HS-5 (cell line): Measurements from ENCODE around the gene EYA3.

Source experiments
- DNase-seq: peaks from one replicate; pipeline ENCODE4 v3.0.0-alpha.2; 2012; ENCODE audit warnings: low read depth

The EYA3 gene

DNA sequence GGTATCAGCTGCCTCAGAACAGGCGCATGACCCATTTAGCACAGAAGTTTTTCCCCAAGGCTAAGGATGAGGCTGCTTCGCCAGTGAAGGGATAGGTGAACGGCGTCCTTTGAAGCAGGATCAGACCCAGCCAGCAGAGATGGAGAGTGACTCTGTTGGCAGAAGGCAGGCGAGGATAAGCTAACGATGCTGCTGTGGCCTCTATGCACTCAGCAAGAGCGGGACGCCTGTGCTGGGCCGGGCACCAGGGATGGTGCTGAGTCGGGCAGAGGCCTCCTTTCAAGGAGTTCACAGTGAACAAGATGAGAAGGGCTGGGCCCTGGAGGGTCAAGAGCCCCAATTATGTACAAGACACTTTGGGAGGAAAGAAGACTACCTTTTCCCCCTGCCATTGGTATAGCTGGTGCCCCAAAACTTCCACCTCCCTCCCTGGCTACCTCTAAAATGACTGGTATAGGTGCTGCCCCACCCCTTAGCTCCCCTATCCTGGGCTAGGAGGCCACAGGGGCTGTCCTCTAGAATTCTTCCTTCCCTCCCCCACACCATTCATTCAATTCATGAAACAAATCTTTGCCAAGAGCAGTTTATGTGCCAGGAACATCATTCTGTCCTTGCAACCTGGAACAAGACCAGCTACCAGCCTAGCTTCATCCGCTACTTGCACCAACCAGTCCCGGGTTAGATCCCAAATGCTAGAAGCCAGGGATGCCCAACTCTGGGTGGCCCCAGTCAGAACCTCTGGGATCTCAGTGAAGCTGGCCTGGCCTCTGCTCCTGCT, 121.1 kb downstream of the EYA3 start:
- no peak for DNase-seq

DNA sequence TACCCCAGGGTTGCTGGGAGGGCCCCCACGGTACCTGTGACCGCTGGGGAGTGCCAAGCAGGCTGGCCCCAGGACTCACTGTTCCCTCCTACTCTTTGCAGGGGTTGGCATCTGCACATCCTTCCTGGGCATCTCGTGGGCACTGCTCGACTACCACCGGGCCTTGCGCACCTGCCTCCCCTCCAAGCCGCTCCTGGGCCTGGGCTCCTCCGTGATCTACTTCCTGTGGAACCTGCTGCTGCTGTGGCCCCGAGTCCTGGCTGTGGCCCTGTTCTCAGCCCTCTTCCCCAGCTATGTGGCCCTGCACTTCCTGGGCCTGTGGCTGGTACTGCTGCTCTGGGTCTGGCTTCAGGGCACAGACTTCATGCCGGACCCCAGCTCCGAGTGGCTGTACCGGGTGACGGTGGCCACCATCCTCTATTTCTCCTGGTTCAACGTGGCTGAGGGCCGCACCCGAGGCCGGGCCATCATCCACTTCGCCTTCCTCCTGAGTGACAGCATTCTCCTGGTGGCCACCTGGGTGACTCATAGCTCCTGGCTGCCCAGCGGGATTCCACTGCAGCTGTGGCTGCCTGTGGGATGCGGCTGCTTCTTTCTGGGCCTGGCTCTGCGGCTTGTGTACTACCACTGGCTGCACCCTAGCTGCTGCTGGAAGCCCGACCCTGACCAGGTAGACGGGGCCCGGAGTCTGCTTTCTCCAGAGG, 121.9 kb downstream of the EYA3 start:
- no peak for DNase-seq

DNA sequence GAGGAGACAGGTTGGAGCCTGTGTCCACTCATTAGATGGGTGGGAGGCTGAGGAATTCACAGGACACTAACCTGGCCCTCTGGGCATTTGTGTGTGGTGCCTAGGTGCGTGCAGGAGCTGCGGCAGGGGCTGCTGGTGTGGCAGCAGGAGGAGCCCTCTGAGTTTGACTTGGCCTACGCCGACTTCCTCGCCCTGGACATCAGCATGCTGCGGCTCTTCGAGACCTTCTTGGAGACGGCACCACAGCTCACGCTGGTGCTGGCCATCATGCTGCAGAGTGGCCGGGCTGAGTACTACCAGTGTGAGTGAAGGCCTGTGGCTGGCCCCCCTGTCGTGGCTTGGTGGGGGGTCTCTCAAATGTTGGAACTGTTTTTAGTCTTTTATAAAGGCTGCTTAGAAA, 125.0 kb downstream of the EYA3 start:
- no peak for DNase-seq

DNA sequence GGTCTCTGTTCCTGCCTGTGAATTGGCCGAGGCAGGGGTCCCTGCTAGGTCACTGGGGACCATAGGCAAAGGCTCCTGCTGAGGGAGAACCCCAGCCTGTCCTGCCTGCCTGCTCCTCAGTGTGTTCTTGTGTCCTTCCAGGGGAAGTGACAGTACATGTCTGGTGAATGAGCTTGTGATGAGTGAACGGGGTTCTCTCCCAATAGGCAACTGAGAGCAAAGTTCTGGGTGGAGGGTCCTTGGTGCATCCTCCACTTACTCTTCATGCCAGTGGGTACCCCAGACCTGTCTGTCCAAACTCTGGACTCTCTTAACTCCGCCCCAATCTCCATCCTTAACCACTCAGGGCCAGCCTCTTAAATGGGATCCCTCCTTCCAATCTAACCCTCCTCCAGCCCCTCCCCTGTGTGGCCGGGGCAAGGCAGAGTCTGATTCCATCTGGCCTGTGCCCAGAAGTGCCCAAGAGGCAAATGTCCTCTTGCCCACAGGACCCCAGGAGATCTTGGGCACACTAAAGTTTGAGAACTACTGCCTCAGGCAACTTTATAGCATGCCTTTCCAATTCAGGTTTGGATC, 126.7 kb downstream of the EYA3 start:
- no peak for DNase-seq

DNA sequence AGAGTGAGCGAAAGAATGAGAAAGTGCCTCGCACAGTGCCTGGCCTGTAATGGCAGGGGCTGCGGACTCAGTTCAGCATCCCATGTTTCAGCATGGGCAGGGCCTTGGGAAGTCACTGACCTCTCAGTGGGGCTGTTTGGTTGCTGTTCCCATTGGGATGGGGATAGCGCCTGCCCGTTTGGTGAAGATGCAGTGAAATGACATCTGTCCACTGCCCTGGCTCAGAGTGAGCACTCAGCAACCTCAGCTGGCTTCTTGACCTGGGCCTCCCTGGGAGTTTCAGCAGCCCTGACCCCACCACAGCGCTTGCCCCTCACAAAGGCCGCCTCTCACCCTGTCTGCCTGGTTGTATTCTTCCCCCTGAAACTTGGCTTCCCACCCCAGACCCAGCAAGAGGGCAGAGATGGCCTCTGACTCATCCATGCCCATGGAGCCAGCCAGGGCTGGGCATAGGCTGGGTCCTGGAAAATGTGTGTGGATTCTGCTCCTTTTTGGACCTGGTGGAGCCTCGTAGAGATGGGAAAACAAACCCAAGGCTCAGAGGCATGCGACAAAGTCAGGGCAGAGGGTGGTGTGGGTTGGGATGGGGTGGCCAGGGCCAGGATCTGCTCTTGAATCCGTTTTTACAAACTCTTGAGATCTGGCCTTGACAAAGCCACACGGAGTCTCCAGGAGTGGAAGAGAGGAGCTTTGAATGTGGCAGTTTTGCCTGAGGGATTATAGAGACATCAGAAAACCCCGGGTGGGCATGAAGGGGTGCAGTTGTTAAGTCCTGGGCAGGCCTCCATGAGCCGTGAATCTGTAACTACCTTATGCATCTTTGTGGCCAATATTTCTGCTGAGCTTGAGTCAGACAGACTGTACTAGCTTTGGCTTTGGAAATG, 127.4 kb downstream of the EYA3 start:
- DNase-seq, result no peak

DNA sequence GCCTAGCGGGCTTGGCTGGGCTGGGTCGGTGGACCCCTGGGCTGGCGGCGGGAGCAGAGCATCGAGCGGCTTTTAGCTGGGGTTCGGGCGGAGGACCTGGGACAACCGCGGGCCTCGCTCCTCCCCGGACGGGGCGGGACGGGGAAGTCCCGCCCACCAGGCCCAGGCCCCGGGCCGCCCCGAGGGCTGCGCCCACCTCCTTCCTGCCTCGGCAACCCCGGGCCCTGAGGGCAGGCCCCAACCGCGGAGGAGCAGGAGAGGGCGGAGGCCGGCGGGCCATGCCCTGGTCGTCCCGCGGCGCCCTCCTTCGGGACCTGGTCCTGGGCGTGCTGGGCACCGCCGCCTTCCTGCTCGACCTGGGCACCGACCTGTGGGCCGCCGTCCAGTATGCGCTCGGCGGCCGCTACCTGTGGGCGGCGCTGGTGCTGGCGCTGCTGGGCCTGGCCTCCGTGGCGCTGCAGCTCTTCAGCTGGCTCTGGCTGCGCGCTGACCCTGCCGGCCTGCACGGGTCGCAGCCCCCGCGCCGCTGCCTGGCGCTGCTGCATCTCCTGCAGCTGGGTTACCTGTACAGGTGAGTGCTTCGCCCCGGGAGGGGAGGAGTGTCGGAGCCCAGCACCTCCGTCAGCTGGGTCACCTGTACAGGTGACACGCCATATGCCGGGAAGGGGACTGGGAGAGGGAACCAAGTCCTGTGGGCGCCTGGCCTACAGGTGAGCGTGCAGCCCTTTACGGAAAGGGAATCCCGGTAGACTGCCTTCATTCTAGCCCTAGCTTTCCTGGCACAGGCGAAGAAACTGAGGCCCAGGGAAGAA, 128.4 kb downstream of the EYA3 start, which contains the start of gene XKR8:
TSS of gene XKR8 (plus strand) at position 182 of the 812 bp plus-strand sequence. CDS start at position 279, 97 bp downstream.
- DNase-seq, result peak; percentile 44

DNA sequence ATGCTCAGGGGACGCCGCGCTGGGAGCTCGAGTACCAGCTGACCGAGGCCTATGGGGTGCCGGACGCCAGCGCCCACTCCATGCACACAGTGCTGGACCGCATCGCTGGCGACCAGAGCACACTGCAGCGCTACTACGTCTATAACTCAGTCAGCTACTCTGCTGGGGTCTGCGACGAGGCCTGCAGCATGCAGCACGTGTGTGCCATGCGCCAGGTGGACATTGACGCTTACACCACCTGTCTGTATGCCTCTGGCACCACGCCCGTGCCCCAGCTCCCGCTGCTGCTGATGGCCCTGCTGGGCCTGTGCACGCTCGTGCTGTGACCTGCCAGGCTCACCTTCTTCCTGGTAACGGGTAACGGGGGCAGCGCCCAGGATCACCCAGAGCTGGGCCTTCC, 129.9 kb downstream of the EYA3 start:
- DNase-seq, result no peak

DNA sequence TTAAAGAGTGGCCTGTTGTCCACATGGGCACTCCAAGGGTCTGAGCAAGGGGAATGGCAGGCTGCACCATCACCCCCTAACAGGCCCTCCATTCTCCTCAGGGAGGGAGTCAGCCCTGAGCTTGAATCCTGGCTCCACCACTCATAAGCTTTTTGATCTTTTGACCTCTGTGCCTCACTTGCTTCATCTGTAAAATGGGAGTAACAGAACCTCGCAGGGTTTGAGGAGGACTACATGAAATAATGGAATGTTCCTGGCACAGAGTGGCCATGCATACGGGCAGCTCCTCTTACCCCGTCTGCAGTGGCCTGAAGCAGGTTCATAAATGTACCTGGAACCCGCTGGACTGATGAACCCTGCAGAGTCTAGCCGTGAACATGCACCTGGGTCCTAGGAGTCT, 130.8 kb downstream of the EYA3 start:
- DNase-seq, result no peak

DNA sequence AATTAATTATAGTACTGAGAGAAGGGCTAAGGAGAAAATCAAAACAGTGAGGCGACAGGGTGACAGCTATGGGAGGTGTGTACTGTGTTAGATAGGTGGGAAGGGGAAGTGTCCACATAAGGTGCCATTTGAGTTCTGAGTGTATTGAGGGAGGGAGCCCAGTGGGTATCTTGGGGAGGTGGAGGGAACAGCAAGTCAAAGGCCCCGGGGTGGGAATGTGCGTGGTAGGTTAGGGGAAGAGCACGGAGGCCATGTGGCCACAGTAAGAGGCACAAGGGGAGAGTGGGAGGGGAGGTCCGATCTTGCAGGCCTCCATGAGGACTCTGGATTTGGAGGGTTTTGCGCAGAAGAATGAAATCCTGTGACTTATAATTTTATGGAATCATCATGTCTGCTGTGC, 131.6 kb downstream of the EYA3 start:
- no peak for DNase-seq

DNA sequence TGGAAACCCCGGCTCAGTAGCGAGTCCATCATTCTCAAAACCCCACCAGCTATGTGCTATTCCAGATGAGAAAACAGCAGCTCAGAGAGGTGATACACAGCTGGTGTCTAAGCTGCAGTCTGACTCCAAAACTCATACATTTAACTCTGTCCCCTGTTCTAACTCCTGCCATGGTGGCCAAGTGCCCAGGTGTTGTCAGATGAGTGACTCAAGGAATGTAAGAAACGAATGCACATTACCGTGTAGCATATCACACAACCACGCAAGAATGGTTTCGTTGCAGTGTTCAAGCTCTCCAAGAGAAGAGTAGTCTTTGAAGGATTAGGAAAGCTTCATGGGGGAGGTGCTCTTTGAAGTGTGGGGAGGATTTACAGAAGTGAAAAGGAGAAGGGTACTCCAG, 133.3 kb downstream of the EYA3 start:
- DNase-seq, result no peak

DNA sequence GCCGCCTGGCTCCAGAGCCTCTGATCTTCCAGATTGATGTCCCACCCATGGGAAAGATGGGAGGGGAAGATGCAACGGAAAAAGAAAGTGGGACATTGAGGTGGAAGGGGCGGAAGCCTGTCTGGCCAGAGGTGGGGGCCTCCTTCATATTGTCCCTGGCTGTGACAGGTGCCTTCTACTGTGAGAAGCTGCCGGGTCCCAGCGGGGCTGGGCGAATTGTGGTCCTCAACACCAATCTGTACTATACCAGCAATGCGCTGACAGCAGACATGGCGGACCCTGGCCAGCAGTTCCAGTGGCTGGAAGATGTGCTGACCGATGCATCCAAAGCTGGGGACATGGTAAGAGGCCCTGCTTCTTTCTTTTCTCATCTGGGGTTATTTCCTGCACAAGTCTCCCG, 134.2 kb downstream of the EYA3 start:
- no peak for DNase-seq

DNA sequence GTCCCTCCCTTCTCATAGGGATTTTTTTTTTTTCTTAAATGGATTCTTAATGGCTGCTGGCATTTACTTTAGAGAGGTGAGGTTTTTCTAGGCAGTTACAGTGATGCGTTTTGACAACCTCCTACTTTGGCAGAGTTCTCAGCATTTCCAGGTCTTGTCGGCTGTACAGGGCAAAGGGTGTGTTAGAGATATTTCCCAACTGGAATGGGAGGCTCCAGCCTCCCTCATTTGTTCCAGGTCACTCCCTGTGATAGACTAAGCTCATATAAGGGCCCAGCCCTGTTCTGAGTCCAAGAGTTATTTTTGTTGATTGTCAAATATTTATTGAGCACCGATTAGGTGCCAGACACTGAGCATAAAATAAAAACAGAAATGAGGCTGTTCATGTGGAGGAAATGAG, 136.3 kb downstream of the EYA3 start:
- no peak for DNase-seq

DNA sequence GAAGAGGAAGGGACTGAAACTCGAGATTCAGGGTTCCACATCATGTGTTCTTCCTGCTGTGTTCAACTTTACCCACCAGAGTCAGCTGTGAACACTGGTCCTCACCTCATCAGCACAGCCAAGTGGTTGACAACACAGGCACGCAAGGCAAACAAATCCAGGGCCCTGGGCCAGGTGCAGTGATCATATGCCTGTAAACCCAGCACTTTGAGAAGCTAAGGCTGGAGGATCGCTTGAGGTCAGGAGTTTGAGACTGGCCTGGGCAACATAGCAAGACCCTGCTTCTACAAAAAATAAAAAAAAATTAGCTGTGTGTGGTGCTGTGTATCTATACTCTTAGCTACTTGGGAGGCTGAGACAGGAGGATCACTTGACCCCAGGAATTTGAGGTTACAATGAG, 137.0 kb downstream of the EYA3 start:
- DNase-seq, result no peak

DNA sequence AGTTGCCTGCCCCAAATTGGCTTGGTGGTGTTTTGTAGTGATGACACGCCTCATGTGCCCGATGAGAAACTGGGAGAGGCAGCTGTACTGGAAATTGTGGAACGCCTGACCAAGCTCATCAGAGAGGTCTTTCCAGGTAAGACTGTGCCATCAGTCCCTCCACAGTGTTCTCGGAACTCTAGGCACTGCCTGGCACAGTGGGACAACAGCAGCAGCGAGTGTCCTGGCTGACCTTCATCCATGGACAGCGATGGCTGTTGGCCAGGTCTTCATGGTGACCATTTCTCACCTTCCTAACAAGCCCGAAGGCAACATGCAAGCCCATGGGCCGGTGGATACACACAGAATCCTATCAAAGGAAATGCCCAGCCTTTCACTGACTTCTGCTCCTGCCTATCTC, 139.4 kb downstream of the EYA3 start:
- no peak for DNase-seq

DNA sequence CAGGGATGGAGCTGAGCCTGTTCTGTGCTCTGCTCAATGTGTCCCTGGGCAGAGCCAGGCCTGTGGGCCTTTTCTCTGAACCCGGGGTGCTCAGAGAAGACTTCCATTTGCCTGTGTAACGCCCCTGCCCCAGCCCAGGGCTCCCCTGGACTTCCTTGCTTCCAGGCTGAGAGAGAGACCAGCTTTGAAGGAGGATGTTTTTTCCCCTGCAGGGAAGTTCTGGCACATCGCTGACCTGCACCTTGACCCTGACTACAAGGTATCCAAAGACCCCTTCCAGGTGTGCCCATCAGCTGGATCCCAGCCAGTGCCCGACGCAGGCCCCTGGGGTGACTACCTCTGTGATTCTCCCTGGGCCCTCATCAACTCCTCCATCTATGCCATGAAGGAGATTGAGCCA, 143.4 kb downstream of the EYA3 start:
- no peak for DNase-seq

DNA sequence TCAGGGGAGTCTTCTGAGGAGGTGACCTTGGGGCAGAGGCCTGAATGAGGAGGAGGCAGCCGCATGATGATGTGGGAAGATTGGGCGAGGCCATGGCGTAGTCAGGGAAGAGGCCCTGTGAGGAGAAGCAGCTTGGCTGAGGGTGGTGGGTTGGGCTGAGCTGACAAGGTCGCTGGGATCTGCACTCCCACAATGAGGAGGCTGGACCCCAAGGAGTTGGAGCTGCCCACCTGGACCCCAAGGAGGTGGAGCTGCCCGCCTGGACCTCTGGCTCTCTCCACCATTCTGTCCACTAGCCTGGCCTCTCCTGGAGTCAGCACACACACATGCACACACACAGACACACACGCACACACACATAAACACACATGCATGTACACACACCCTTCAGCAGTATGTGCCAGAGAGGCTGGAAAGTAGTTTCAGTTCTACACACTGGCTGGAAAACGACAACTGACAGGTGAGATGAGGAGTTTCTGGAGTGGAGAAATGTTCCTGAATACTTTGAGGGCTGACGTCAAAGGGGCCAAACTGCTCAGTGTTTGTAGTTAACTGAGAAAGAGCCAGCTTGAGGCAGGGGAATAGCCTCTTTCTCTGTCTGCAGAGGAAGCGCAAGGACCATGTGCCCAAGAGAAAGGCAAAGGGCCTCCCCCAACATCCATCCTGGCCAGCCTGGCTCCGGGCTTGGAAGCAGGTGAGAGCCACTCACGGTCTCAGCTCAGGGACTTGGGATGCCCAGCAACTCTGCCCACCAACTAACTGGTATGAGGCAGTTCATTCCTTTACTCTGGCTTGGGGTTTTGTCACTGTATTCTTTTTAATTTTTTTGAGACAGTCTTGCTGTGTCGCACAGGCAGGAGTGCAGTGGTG, 146.5 kb downstream of the EYA3 start:
- DNase-seq, result no peak

DNA sequence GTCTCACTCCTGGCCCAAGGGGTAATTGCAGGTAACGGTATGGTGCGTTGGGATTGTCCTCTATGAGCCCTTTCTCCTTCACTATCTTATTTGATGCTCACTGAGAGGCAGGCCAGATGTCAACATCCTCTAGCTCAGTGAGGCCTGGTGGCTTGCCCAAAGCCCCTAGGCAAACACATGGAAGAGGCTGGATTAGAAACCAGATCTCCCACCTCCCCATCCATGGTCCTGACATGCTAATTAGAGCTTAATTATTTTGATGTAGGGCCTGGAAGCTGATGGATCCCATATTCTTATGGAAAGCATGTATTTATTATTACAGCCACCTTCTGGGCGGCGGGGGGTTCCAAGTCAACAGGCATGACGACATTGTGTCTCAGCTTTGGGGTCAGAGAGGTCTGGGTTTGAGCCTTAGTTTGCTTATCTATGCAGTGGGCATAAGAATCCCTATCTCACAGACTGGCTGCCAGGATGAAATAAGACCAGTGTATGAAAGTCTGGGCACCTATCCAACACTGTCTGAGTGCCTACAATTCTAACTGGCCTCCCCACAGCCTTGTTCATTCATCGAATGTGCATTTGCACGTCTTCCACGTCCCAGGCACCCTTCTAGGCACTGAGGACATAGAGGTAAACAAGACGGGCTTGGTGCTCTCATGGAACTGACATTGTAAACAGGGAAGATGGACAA, 147.4 kb downstream of the EYA3 start:
- DNase-seq, result no peak

DNA sequence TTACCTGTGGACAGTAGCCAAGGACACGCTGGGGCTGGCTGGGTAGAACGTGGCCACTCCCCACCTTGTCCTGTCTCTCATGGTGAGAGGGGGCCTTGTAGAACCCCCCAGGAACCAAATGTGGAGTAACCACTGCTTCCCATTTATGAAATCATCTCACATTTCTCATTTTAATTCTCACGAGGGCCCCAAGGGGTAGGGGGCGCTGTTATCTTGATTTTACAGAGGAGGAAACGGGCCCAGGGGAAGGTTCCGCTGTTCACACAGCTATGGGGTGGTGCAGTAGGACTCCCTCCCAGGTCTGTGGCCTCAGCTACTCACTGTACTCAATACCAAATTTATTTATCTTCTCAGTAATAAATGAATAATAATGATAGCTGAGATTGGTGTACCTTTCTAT, 148.1 kb downstream of the EYA3 start:
- DNase-seq, result no peak

DNA sequence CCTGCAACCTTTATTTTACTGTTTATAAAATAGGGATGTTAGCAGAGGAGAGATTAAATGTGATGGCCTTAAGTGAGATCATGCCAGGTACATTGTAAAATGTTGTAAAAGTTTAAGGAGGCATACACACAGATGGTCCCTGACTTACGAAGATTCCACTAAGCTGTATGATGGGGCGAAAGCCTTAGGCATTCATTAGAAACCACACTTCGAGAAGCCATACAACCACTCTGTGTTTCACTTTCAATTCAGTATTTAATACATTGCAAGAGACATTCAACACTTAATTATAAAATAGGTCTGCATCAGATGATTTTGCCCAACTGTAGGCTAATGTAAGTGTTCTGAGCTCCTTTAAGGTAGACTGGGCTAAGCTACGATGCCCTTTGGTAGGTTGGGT, 149.9 kb downstream of the EYA3 start:
- no peak for DNase-seq

DNA sequence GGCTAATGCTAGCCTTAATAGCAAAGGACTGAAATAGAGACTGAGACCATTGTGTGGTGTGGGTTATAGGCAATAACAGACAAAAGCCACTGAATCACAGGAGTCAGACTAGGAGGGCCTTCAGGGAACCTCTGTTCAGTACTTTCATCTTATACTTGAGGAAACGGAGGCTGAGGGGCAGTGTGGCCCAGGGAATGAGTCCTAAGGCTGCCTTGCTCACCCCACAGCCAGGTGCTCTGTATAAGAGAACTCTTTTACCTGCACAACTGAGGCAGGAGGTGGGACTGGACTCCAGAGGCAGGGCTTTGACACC, 150.9 kb downstream of the EYA3 start:
- no peak for DNase-seq
